ENCODE data around the gene DLEC1.

DNA sequence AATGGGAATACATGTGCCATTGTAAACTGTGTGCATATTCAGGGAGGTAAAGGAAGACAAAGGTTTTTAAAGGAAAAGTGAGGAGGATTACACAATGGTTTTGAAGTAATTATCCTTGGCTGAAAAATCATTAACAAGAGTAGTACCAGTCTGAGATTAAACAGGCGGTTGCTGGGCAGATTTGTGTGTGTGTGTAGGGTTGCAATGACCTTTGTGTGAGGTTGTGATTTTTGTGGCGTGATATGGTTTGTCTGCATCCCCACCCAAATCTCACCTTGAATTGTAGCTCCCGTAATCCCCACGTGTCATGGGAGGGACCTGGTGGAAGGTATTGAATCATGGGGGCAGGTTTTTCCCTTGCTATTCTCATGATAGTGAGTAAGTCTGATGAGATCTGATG lies 7.0 kb downstream of the DLEC1 start:
- TF ChIP-seq CTCF (conservative IDR thresholded peaks at IDR 0.05 in 1 of 2, IDR thresholded peaks at IDR 0.05 in 1 of 2; ENCODE audit: low read depth in 1 of 2, low read length in 2 of 2) (no peak), EZH2 (IDR thresholded peaks at IDR 0.05; ENCODE audit: low read length, missing control alignments) (no peak)
